ENCODE measurements around the gene NAALADL2.

Gene NAALADL2

GRCh38 chr3:174891524-174892203 is 32.5 kb downstream of the NAALADL2 start:
- no peak for DNase-seq

- DNase-seq, result no peak
Measured at GRCh38 chr3:174907027-174907426, 47.9 kb downstream of the NAALADL2 start.

- no peak for DNase-seq
Measured at GRCh38 chr3:174907628-174908407, 48.7 kb downstream of the NAALADL2 start.

- no peak for DNase-seq
Measured at GRCh38 chr3:174931473-174932353, 72.6 kb downstream of the NAALADL2 start.

- no peak for DNase-seq
Measured at GRCh38 chr3:174936590-174936989, 77.5 kb downstream of the NAALADL2 start.

GRCh38 chr3:174937478-174937877 is 78.3 kb downstream of the NAALADL2 start:
- no peak for DNase-seq

GRCh38 chr3:174938102-174938501 is 79.0 kb downstream of the NAALADL2 start:
- no peak for DNase-seq

- DNase-seq, result no peak
Measured at GRCh38 chr3:174940151-174940550, 81.0 kb downstream of the NAALADL2 start.

GRCh38 chr3:174945276-174945675 is 86.1 kb downstream of the NAALADL2 start:
- DNase-seq, result no peak

- no peak for DNase-seq
Measured at GRCh38 chr3:174945951-174946350, 86.8 kb downstream of the NAALADL2 start.

- DNase-seq, result no peak
Measured at GRCh38 chr3:174949523-174949922, 90.4 kb downstream of the NAALADL2 start.

- no peak for DNase-seq
Measured at GRCh38 chr3:174951034-174951433, 91.9 kb downstream of the NAALADL2 start.

GRCh38 chr3:174951498-174952005 is 92.4 kb downstream of the NAALADL2 start:
- DNase-seq, result no peak

GRCh38 chr3:174953068-174953467 is 93.9 kb downstream of the NAALADL2 start:
- DNase-seq, result no peak

- no peak for DNase-seq
Measured at GRCh38 chr3:174955513-174956016, 96.4 kb downstream of the NAALADL2 start.

- DNase-seq, result no peak
Measured at GRCh38 chr3:174957081-174957480, 97.9 kb downstream of the NAALADL2 start.

GRCh38 chr3:174957551-174958001 is 98.4 kb downstream of the NAALADL2 start:
- no peak for DNase-seq

- no peak for DNase-seq
Measured at GRCh38 chr3:174958671-174959328, 99.7 kb downstream of the NAALADL2 start.

GRCh38 chr3:174959556-174960065 is 100.5 kb downstream of the NAALADL2 start:
- DNase-seq, result no peak

GRCh38 chr3:174960898-174961297 is 101.8 kb downstream of the NAALADL2 start:
- no peak for DNase-seq

- DNase-seq, result no peak
Measured at GRCh38 chr3:174973465-174973864, 114.3 kb downstream of the NAALADL2 start.

GRCh38 chr3:174986685-174987084 is 127.6 kb downstream of the NAALADL2 start:
- DNase-seq, result no peak
